RKO (cell line): Measurements from ENCODE around the gene FSIP1.

Experiments used
- DNase-seq: peaks from one replicate; pipeline ENCODE4 v3.0.0-alpha.2; 2016; ENCODE audit warnings: low spot score

The FSIP1 gene

GRCh38 chr15:39792025-39792843, 9.6 kb upstream of the FSIP1 start:
- no peak for DNase-seq

GRCh38 chr15:39789736-39790135, 7.1 kb upstream of the FSIP1 start:
- DNase-seq, result no peak

- DNase-seq, result no peak
These were observed 6.3 kb upstream of the FSIP1 start for GRCh38 chr15:39788800-39789565.

- DNase-seq, result no peak
These were observed 5.5 kb upstream of the FSIP1 start for GRCh38 chr15:39788108-39788507.

- DNase-seq, result no peak
These were observed 4.8 kb upstream of the FSIP1 start for GRCh38 chr15:39787479-39787878.

GRCh38 chr15:39786447-39787056, 3.9 kb upstream of the FSIP1 start:
- peak; percentile 76 for DNase-seq

GRCh38 chr15:39785841-39786240, 3.2 kb upstream of the FSIP1 start:
- DNase-seq, result no peak

- DNase-seq, result no peak
These were observed 2.5 kb upstream of the FSIP1 start for GRCh38 chr15:39785139-39785538.

- no peak for DNase-seq
These were observed 2.0 kb upstream of the FSIP1 start for GRCh38 chr15:39784638-39785037.

- DNase-seq, result peak; percentile 64
These were observed 1.5 kb upstream of the FSIP1 start for GRCh38 chr15:39784125-39784524.

- DNase-seq, result no peak
These were observed 691 bp upstream of the FSIP1 start for GRCh38 chr15:39783244-39783820.

GRCh38 chr15:39781967-39782302, 706 bp downstream of the FSIP1 start:
- no peak for DNase-seq

GRCh38 chr15:39781147-39781966, 1.3 kb downstream of the FSIP1 start:
- DNase-seq, result no peak

GRCh38 chr15:39778021-39778420, 4.6 kb downstream of the FSIP1 start:
- no peak for DNase-seq

GRCh38 chr15:39777496-39777895, 5.1 kb downstream of the FSIP1 start:
- DNase-seq, result no peak

- DNase-seq, result no peak
These were observed 6.6 kb downstream of the FSIP1 start for GRCh38 chr15:39776068-39776467.

GRCh38 chr15:39774688-39775267, 7.9 kb downstream of the FSIP1 start:
- no peak for DNase-seq

GRCh38 chr15:39770748-39771689, 11.6 kb downstream of the FSIP1 start:
- DNase-seq, result no peak

GRCh38 chr15:39767921-39768320, 14.7 kb downstream of the FSIP1 start:
- DNase-seq, result no peak

GRCh38 chr15:39761006-39761405, 21.6 kb downstream of the FSIP1 start:
- DNase-seq, result no peak
